Measurements from ENCODE around the gene ENOSF1.

DNA sequence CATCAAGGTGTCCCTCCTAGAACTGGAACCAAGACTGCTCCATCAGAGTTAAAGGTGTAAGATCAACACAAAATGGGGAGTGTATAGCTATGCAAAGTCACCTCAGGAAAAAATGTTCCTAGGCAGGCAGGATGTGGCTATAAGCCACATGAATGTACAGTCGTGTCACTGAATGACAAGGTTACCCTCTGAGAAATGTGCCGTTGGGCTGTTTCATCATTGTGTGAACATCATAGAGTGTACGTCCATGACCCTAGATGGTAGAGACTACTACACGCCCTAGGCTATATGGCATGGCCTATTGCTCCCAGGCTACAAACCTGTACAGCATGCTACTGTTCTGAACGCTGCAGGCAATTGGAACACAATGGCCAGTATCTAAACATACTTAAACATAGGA is 30.4 kb downstream of the ENOSF1 start:
- no peak for TF ChIP-seq GATA3 (IDR thresholded peaks at IDR 0.05; ENCODE audit: low read depth, low read length)
- TF ChIP-seq GATA2 (IDR thresholded peaks at IDR 0.05; ENCODE audit: low read depth, low read length) = no peak

Measured in SH-SY5Y (cell line).